GM18511 (cell line): ENCODE measurements around the gene PLLP.

ENCODE experiments used
- ATAC-seq: cut with Tn5 transposase; IDR thresholded peaks from one replicate; pipeline ENCODE4 v1.9.1; 2021; ENCODE audit warnings: mild to moderate bottlenecking, moderate library complexity; ENCODE audit not compliant: unreplicated experiment

The PLLP gene

DNA sequence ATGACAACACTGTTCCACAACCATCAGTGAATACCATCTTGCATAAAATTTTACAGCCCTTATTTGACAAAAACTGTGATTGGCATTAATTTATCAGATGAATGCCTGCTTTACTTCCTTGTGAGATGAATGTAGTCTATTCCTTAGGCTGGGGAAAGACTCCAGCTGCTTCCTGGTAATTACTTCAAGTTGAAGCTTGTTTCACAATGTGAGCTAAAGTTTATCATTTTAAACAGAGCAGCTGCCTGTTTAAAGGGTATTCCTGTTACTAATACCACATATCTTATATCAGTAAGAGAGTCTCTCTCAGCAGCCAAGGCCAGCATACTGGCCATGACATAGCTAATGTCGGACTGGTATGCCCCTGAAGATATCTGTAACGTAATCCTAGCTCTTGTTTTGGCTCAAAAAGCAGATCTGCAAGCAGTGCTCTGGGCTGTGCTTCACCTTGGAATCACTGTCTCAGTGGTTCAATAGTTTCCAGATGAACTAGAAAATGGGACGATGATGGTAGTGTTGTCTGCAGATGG is 52.6 kb downstream of the PLLP start:
- ATAC-seq, result no peak

DNA sequence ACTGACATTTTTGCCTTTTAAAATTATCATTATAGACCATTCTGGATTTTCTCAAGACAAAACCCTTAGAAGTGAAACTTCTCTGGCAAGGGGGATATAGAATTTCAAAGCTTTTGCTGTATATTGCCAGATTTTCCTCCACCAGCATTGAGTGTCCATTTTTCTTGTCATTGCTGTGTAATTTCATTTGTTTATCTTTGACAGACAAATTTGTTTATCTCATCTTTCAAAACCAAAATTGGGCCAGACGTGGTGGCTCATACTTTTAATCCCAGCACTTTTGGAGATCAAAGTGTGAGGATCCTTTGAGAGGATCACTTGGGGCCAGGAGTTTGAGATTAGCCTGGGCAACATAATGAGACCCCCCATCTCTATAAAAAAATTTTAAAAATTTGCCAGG is 55.4 kb downstream of the PLLP start:
- no peak for ATAC-seq

DNA sequence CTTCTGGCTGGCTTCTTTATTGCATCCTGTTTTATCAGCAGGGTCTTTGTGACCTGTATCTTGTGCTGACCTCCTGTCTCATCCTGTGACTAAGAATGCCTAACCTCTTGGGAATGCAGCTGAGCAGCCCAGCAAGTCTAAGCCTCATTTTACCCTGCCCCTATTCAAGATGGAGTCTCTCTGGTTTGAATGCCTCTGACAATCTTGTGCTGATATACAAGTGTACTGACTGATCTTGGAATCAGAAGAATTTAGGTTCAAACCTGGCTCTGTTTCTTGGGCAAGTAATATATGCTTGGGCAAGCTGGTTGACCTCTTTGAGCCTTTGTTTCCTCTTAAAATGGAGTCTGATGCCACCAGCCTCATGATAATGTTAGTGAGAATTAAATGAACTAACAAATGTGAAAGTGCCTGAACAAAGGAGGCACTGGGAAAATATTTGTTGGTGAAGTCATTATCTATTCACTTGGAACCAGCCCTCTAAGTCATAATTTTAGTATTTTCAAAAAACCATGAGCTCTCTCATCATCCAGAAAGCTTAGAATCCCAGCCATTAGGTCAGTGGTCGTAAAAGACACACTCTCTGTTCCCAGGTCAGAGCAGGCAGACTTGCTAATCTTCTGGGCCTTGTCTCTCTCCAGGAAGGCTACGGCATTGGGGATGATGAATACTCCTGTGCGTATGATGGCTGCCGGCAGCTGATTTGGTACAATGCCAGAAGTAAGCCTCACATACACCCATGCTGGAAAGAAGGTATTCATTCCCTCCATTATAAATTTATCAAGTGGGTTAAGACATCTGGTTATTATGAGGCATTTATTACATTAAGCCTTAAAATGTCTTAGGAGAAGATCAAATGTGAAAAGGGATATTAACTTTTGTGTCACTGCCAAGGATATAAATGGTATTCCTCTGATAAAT is 57.5 kb downstream of the PLLP start:
- no peak for ATAC-seq

DNA sequence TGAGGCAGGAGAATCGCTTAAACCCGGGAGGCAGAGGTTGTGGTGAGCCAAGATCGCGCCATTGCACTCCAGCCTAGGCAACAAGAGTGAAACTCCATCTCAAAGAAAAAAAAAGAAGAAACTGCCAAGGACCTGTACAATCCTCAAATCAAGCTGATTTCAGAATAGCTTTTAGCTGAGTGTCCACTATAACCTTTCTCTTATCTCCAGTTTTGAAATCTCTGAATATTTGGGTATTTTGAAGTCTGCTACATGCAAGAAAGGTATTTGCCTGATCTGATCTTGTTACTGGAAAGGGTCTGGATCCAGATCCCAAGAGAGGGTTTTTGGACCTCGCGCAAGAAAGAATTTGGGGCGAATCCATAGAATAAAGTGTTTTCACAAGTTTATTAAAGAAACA is 58.5 kb downstream of the PLLP start:
- no peak for ATAC-seq

DNA sequence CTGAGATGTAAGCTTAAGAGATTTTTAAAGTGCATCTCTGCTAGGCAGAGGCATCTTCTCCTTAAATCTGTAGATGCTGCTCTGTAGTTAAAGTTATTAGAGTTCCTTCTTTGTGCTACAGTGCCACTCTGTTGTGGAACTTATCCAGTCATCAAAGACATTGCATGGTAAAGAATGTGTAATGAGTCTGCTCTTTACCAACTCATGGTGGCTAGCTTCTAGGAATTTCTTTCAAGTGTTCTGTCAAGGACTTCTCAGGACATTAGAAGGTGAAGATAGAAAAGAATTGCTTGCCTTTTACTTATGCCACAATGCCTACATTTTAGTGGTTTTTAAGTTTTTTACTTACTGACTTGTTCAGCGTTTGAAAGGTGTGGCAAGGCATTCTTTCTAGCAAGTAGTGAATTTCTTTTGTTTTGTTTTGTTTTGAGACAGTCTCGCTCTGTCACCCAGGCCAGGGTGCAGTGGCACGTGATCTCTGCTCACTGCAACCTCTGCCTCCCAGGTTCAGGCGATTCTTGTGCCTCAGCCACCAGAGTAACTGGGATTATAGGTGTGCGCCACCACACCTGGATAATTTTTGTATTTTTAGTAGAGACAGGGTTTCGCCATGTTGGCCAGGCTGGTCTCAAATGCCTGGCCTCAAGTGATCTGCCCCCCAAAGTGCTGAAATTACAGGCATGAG is 59.7 kb downstream of the PLLP start:
- no peak for ATAC-seq

DNA sequence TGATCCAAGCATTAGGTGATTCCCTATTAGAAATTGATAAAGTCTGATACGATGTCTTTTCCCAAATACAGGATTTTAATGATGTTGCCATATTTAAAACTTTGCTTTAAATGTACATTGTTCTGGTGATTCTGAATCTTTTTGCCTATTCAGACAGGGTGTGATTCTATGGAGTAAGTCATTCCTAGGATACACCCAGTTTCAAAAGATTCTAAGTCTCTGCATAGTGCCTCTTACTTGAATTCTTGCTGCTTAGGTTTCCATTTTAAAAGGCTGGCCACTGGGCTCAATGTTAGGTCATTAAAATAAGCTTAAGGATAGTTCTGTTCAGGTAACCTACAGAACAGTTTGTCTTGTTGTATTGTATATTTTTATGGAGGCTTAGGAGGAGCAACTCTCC is 61.4 kb downstream of the PLLP start:
- no peak for ATAC-seq

DNA sequence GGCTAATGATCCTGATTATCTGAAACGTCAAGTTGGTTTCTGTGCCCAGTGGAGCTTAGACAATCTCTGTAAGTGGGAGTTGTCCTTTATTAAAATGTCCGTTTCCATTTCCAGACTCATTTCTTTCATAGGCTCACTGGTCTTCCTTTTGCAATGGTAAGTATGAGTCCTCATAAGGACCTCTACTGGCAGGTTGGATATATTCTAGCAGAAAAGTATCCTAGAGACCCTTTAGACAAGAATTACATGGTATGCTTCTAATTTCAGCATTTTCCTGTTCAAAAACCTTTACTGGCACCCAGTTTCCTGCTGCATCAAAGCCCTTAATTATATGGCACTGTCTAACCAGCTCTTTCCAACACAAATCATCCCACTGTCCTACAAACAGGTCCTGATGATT is 67.5 kb downstream of the PLLP start:
- no peak for ATAC-seq

DNA sequence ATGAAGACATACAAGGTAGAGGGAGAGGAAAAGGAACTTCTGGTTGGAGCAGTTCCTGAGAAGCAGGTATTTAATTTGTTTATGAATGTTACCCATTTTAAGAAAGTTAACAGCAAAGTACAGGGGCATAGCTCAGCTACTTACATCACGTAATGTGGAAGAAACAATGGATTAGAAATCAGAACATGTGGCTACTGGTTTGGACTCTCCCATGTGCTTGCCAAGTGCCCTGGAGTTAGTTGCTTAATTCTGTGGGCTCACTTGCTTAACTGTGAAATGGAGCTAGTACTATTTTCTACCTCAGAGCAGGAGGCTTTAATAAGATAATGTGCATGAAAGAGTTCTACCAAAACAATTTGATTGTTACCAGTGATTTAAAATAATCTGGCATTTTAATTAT is 71.0 kb downstream of the PLLP start:
- ATAC-seq, result no peak

DNA sequence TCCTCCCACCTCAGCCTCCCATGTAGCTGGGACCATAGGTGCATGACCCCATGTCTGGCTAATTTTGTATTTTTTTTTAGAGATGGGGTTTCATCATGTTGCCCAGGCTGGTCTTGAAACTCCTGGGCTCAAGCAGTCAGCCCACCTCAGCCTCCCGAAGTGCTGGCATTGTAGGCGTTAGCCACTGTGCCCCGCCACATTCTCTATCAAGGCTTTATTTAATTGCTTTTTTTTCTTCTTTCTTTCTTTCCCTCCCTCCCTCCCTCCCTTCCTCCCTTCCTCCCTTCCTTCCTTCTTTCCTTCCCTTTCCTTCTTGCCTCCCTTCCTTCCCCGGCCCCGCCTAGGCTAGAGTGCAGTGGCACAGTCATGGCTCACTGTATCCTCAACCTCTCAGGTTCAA is 74.7 kb downstream of the PLLP start:
- no peak for ATAC-seq

DNA sequence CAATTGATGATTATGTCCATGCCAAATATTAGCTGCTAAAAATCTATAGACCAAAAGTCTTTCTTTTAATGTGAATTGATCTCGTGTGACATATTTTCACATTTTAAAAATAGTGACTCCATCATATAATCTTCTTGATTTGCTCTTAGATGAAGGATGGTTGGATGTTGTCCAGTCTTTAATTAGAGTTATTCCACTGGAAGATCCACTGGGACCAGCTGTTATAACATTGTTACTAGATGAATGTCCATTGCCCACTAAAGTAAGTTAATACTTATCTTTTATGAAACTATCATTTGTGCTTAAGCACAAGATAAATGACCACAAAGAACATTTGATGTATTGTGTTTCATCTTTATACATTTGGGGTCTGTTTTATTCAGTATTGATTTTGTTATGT is 75.5 kb downstream of the PLLP start:
- ATAC-seq, result no peak
